ENCODE results near the gene LBR. TPM values are rescaled to one million over a fixed set of nuclear protein-coding genes. Genes with fewer than 3 reads are reported as not detected.
A peak's percentile ranks its signal among the peaks of the same experiment; 100 is the strongest.

LBR gene
- polyA plus RNA-seq, 1 donor (not counting 4 experiments of a cell fraction or from before 2014, with no cell fraction given) = 30.5 TPM

- H3K9ac ChIP-seq (ENCODE audit: control insufficient read depth, extremely low read depth, insufficient read depth, low read length) = no peak overlapping the region
- peaks cover 14% of the 10 kb centered on the region for H3K4me1 ChIP-seq (ENCODE audit: control insufficient read depth, extremely low read depth, insufficient read depth, low read length)
- TF ChIP-seq EZH2 (IDR thresholded peaks at IDR 0.05; ENCODE audit: low read length) (no peak), CTCF (optimal IDR thresholded peaks at IDR 0.05 in 1 of 3, IDR thresholded peaks at IDR 0.05 in 1 of 3, conservative IDR thresholded peaks at IDR 0.05 in 1 of 3; ENCODE audit: extremely low read depth in 1 of 3, insufficient read depth in 2 of 3, low read length in 3 of 3) (peak in 1 of 3 experiments; percentile 12)
- no peaks in the 10 kb centered on the region for H3K27me3 ChIP-seq (ENCODE audit: control insufficient read depth, extremely low read depth, insufficient read depth, low read length)
- H3K36me3 ChIP-seq (ENCODE audit: control insufficient read depth in 2 of 2, extremely low read depth in 1 of 2, insufficient read depth in 2 of 2, low read length in 2 of 2) = no peaks in the 10 kb centered on the region
- H3K4me2 ChIP-seq (ENCODE audit: control insufficient read depth, extremely low read depth, insufficient read depth, low read depth, low read length) = peak overlapping the region; percentile 32
- no peaks in the 10 kb centered on the region for H3K79me2 ChIP-seq (ENCODE audit: control insufficient read depth, insufficient read depth, low read length)
- H4K20me1 ChIP-seq (ENCODE audit: control insufficient read depth, extremely low read depth, insufficient read depth, low read length) = no peaks in the 10 kb centered on the region
- H3K9me1 ChIP-seq (ENCODE audit: control insufficient read depth, extremely low read depth, insufficient read depth, low read length) = no peaks in the 10 kb centered on the region
- DNase-seq (ENCODE audit: low read depth, low spot score) (peak; percentile 92), FAIRE-seq (peak; percentile 97)
- dilution Hi-C loops (cut with MboI; ENCODE audit: extremely low pct_ligation_motif_present, low sequenced_read_pairs) = no loop called here
- no peak overlapping the region for H3K27ac ChIP-seq (ENCODE audit: control insufficient read depth, insufficient read depth, low read length)
- H3K4me3 ChIP-seq (ENCODE audit: control insufficient read depth in 2 of 3, extremely low read depth in 1 of 3, insufficient read depth in 2 of 3, low read depth in 1 of 3, low read length in 3 of 3) = no peak overlapping the region
- H3K9me3 ChIP-seq (ENCODE audit: control insufficient read depth, low read depth, low read length) = no peaks in the 10 kb centered on the region
- H2AFZ ChIP-seq (ENCODE audit: control insufficient read depth, low read length) = no peak overlapping the region
Measured at GRCh38 chr1:225378880-225379279, 49.0 kb downstream of the LBR start.

- Histone ChIP-seq H4K20me1 (ENCODE audit: control insufficient read depth, extremely low read depth, insufficient read depth, low read length) (no peaks in the 10 kb centered on the region), H3K4me3 (ENCODE audit: control insufficient read depth in 2 of 3, extremely low read depth in 1 of 3, insufficient read depth in 2 of 3, low read depth in 1 of 3, low read length in 3 of 3) (no peak overlapping the region), H2AFZ (ENCODE audit: control insufficient read depth, low read length) (no peak overlapping the region), H3K36me3 (ENCODE audit: control insufficient read depth in 2 of 2, extremely low read depth in 1 of 2, insufficient read depth in 2 of 2, low read length in 2 of 2) (no peaks in the 10 kb centered on the region), H3K79me2 (ENCODE audit: control insufficient read depth, insufficient read depth, low read length) (no peaks in the 10 kb centered on the region), H3K27ac (ENCODE audit: control insufficient read depth, insufficient read depth, low read length) (no peak overlapping the region), H3K4me1 (ENCODE audit: control insufficient read depth, extremely low read depth, insufficient read depth, low read length) (peaks cover 14% of the 10 kb centered on the region), H3K4me2 (ENCODE audit: control insufficient read depth, extremely low read depth, insufficient read depth, low read depth, low read length) (no peak overlapping the region), H3K9me3 (ENCODE audit: control insufficient read depth, low read depth, low read length) (no peaks in the 10 kb centered on the region), H3K27me3 (ENCODE audit: control insufficient read depth, extremely low read depth, insufficient read depth, low read length) (no peaks in the 10 kb centered on the region), H3K9ac (ENCODE audit: control insufficient read depth, extremely low read depth, insufficient read depth, low read length) (no peak overlapping the region), H3K9me1 (ENCODE audit: control insufficient read depth, extremely low read depth, insufficient read depth, low read length) (no peaks in the 10 kb centered on the region)
- DNase-seq (ENCODE audit: low read depth, low spot score) (no peak), FAIRE-seq (no peak)
- dilution Hi-C loops (cut with MboI; ENCODE audit: extremely low pct_ligation_motif_present, low sequenced_read_pairs) = no loop called here
- TF ChIP-seq EZH2 (IDR thresholded peaks at IDR 0.05; ENCODE audit: low read length) (no peak), CTCF (optimal IDR thresholded peaks at IDR 0.05 in 1 of 3, IDR thresholded peaks at IDR 0.05 in 1 of 3, conservative IDR thresholded peaks at IDR 0.05 in 1 of 3; ENCODE audit: extremely low read depth in 1 of 3, insufficient read depth in 2 of 3, low read length in 3 of 3) (no peak)
Measured at GRCh38 chr1:225374996-225375395, 52.8 kb downstream of the LBR start.
